Measurements from ENCODE around the gene MYO1D.

GRCh38 chr17:32664936-32665583 is 211.9 kb downstream of the MYO1D start:
- TF ChIP-seq FOXA1 (IDR thresholded peaks at IDR 0.05) (no peak), TARDBP (IDR thresholded peaks at IDR 0.05) (no peak), ELF4 (IDR thresholded peaks at IDR 0.05) (no peak), BHLHE40 (IDR thresholded peaks at IDR 0.05; ENCODE audit: borderline replicate concordance) (no peak), HDGF (IDR thresholded peaks at IDR 0.05; ENCODE audit: borderline replicate concordance) (no peak), ARNT (IDR thresholded peaks at IDR 0.05) (no peak), FOXM1 (IDR thresholded peaks at IDR 0.05; ENCODE audit: borderline replicate concordance) (no peak), SUZ12 (IDR thresholded peaks at IDR 0.05) (no peak), NFRKB (IDR thresholded peaks at IDR 0.05) (no peak), L3MBTL2 (conservative IDR thresholded peaks at IDR 0.05) (no peak), ZNF384 (IDR thresholded peaks at IDR 0.05) (no peak), SP1 (IDR thresholded peaks at IDR 0.05) (no peak)
